H9 (cell line): ENCODE data around the gene SLC51B. TPM values are rescaled to one million over a fixed set of nuclear protein-coding genes. Genes with fewer than 3 reads are reported as not detected.
A peak's percentile ranks its signal among the peaks of the same experiment; 100 is the strongest.

Source experiments
- DNase-seq: peaks from one replicate; pipeline ENCODE4 v3.0.0-alpha.2; 2017
- H2AFZ ChIP-seq: one replicate; pipeline ENCODE4 v1.6.1; 2013; ENCODE audit warnings: mild to moderate bottlenecking, low read length, control low read depth, moderate library complexity
- H2AK5ac ChIP-seq: 2 replicates; pipeline ENCODE4 v1.6.1; 2013; ENCODE audit warnings: low read length, control low read depth, mixed read lengths; ENCODE audit not compliant: insufficient read length
- H2BK120ac ChIP-seq: one replicate; pipeline ENCODE4 v1.6.1; 2013; ENCODE audit warnings: low read depth, mild to moderate bottlenecking, low read length, control low read depth, inconsistent platforms; ENCODE audit not compliant: poor library complexity, severe bottlenecking
- H2BK12ac ChIP-seq: 2 replicates; pipeline ENCODE4 v1.6.1; 2013; ENCODE audit warnings: low read length, control low read depth, mixed read lengths, low read depth; ENCODE audit not compliant: insufficient read length
- H2BK15ac ChIP-seq: 2 replicates; pipeline ENCODE4 v1.6.1; 2013; ENCODE audit warnings: low read depth, low read length, control low read depth
- H2BK20ac ChIP-seq: one replicate; pipeline ENCODE4 v1.6.1; 2013; ENCODE audit warnings: low read depth, mild to moderate bottlenecking, low read length, control low read depth, inconsistent platforms; ENCODE audit not compliant: poor library complexity, severe bottlenecking
- H2BK5ac ChIP-seq: 2 replicates; pipeline ENCODE4 v1.6.1; 2013; ENCODE audit warnings: low read length, control low read depth, mixed read lengths; ENCODE audit not compliant: insufficient read length
- H3K14ac ChIP-seq: 2 replicates; pipeline ENCODE4 v1.6.1; 2013; ENCODE audit warnings: low read length, control low read depth; ENCODE audit not compliant: insufficient read depth
- H3K18ac ChIP-seq: 2 replicates; pipeline ENCODE4 v1.6.1; 2013; ENCODE audit warnings: low read depth, mild to moderate bottlenecking, mixed read lengths, low read length, control low read depth; ENCODE audit not compliant: insufficient read length
- H3K23ac ChIP-seq: 2 replicates; pipeline ENCODE4 v1.6.1; 2013; ENCODE audit warnings: low read length, control low read depth, mixed read lengths, low read depth; ENCODE audit not compliant: insufficient read length
- H3K23me2 ChIP-seq: 2 replicates; pipeline ENCODE4 v1.6.1; 2013; ENCODE audit warnings: low read depth, mild to moderate bottlenecking, mixed read lengths, low read length, control low read depth; ENCODE audit not compliant: insufficient read length, poor library complexity, severe bottlenecking
- H3K27ac ChIP-seq: 2 replicates; pipeline ENCODE4 v1.5.1; 2013; ENCODE audit warnings: low read length, control low read depth, mixed read lengths, low read depth; ENCODE audit not compliant: insufficient read length
- H3K27me3 ChIP-seq: 2 replicates; pipeline ENCODE4 v1.6.1; 2013; ENCODE audit warnings: low read length, control low read depth, inconsistent platforms; ENCODE audit not compliant: insufficient read depth
- H3K4ac ChIP-seq: 2 replicates; pipeline ENCODE4 v1.6.1; 2013; ENCODE audit warnings: low read depth, mild to moderate bottlenecking, control low read depth, inconsistent platforms, low read length, moderate library complexity
- H3K4me1 ChIP-seq: 2 replicates; pipeline ENCODE4 v1.6.1; 2013; ENCODE audit warnings: low read length, control low read depth, inconsistent platforms; ENCODE audit not compliant: insufficient read depth
- H3K4me2 ChIP-seq: 2 replicates; pipeline ENCODE4 v1.6.1; 2013; ENCODE audit warnings: low read length, control low read depth, mixed read lengths; ENCODE audit not compliant: insufficient read length, insufficient read depth
- H3K56ac ChIP-seq: 2 replicates; pipeline ENCODE4 v1.6.1; 2013; ENCODE audit warnings: low read depth, mild to moderate bottlenecking, mixed read lengths, low read length, control low read depth; ENCODE audit not compliant: insufficient read length
- H3K79me1 ChIP-seq: 2 replicates; pipeline ENCODE4 v1.6.1; 2013; ENCODE audit warnings: low read depth, mild to moderate bottlenecking, moderate library complexity, low read length, control low read depth, inconsistent platforms; ENCODE audit not compliant: insufficient read depth, poor library complexity, severe bottlenecking
- H3K79me2 ChIP-seq: 2 replicates; pipeline ENCODE4 v1.6.1; 2013; ENCODE audit warnings: low read length, control low read depth, inconsistent platforms; ENCODE audit not compliant: insufficient read depth
- H3K9ac ChIP-seq: 2 replicates; pipeline ENCODE4 v1.6.1; 2013; ENCODE audit warnings: low read length, control low read depth, mixed read lengths; ENCODE audit not compliant: insufficient read length; ENCODE audit errors: extremely low read depth
- H3K9me3 ChIP-seq: one replicate; pipeline ENCODE4 v1.6.1; 2013; ENCODE audit warnings: low read depth, low read length, inconsistent platforms; ENCODE audit not compliant: control insufficient read depth
- H3T11ph ChIP-seq: one replicate; pipeline ENCODE4 v1.6.1; 2013; ENCODE audit warnings: mild to moderate bottlenecking, low read length, control low read depth, inconsistent platforms
- H4K20me1 ChIP-seq: one replicate; pipeline ENCODE4 v1.6.1; 2013; ENCODE audit not compliant: control insufficient read depth, insufficient read length, insufficient read depth
- H4K5ac ChIP-seq: 2 replicates; pipeline ENCODE4 v1.6.1; 2013; ENCODE audit warnings: low read depth, mild to moderate bottlenecking, mixed read lengths, low read length, control low read depth; ENCODE audit not compliant: insufficient read length
- H4K8ac ChIP-seq: replicated peaks from 2 replicates; pipeline ENCODE4 v1.6.1; 2013; ENCODE audit warnings: low read length, control low read depth, mixed read lengths, low read depth; ENCODE audit not compliant: insufficient read length
- H4K91ac ChIP-seq: 2 replicates; pipeline ENCODE4 v1.6.1; 2013; ENCODE audit warnings: low read depth, mild to moderate bottlenecking, moderate library complexity, mixed read lengths, low read length, control low read depth; ENCODE audit not compliant: insufficient read length
- H3K27ac Mint-ChIP-seq, 3 experiments: 2 replicates in 2 of 3; 3 replicates in 1 of 3; pipeline ENCODE4 v1.8.0; 2020 to 2021; ENCODE audit warnings: mixed read lengths in 3 of 3, mild to moderate bottlenecking in 1 of 3, moderate library complexity in 1 of 3
- H3K27me3 Mint-ChIP-seq: 2 replicates; pipeline ENCODE4 v1.8.0; 2021; ENCODE audit warnings: low read depth, mild to moderate bottlenecking, moderate library complexity, mixed read lengths
- H3K36me3 Mint-ChIP-seq, 3 experiments: 2 replicates in 2 of 3; 3 replicates in 1 of 3; pipeline ENCODE4 v1.8.0; 2020 to 2021; ENCODE audit warnings: low read depth in 3 of 3, mixed read lengths in 3 of 3; ENCODE audit not compliant: insufficient read depth in 1 of 3
- H3K4me1 Mint-ChIP-seq, 2 experiments: 2 replicates each; pipeline ENCODE4 v1.8.0; 2020; ENCODE audit warnings: mixed read lengths in 2 of 2
- H3K4me3 Mint-ChIP-seq, 2 experiments: 2 replicates in 1 of 2; 3 replicates in 1 of 2; pipeline ENCODE4 v1.8.0; 2020 to 2021; ENCODE audit warnings: mild to moderate bottlenecking in 2 of 2, mixed read lengths in 2 of 2, moderate library complexity in 1 of 2
- H3K9me3 Mint-ChIP-seq, 2 experiments: 2 replicates in 1 of 2; 3 replicates in 1 of 2; pipeline ENCODE4 v1.8.0; 2020; ENCODE audit warnings: mild to moderate bottlenecking in 2 of 2, mixed read lengths in 2 of 2, moderate library complexity in 1 of 2
- CTCF ChIP-seq: fragments of 200-600 bp; sonication (generic); conservative IDR thresholded peaks from 3 replicates; pipeline ENCODE4 v1.8.0; 2021; ENCODE audit warnings: antibody characterized with exemption, mild to moderate bottlenecking
- WGBS: extraction: QIAGEN DNeasy Blood & Tissue Kit; methylation state at CpG from one replicate; pipeline ENCODE4 v1.1.7; 2013; ENCODE audit warnings: missing lambda C conversion rate, low lambda C conversion rate, mixed read lengths; ENCODE audit not compliant: insufficient read length; ENCODE audit errors: extremely low coverage; 5-methylcytosine and 5-hydroxymethylcytosine counted together
- total RNA-seq: library from RNA; stranded (reverse); gene quantifications from 2 replicates; pipeline ENCODE4 v1.2.1, GENCODE V29; 2021

SLC51B gene
- total RNA-seq, 1 experiment from 2014 or later: not detected

GRCh38 chr15:65032801-65033537, 12.2 kb upstream of the SLC51B start:
- DNase-seq: peak; percentile 94
- H3K27ac Mint-ChIP-seq: no peak overlapping the region

More at GRCh38 chr15:65032801-65033537, 12.2 kb upstream of the SLC51B start:
- Histone ChIP-seq H2AK5ac (no peak overlapping the region), H2BK120ac (no peak overlapping the region), H4K20me1 (no peaks in the 10 kb centered on the region), H2AFZ (no peak overlapping the region), H3K4me2 (no peak overlapping the region), H3T11ph (no peak overlapping the region), H3K27ac (no peak overlapping the region), H3K9me3 (no peaks in the 10 kb centered on the region), H3K18ac (no peak overlapping the region), H2BK20ac (no peak overlapping the region), H2BK12ac (no peak overlapping the region), H3K27me3 (no peaks in the 10 kb centered on the region), H4K91ac (no peak overlapping the region), H3K79me2 (no peaks in the 10 kb centered on the region), H3K9ac (no peak overlapping the region), H2BK5ac (no peak overlapping the region), H3K4me1 (no peaks in the 10 kb centered on the region; the same call in 1 of the 2 replicates), H3K14ac (no peak overlapping the region), H3K23me2 (no peaks in the 10 kb centered on the region), H3K23ac (no peak overlapping the region), H3K4ac (no peak overlapping the region), H3K56ac (no peak overlapping the region), H2BK15ac (no peak overlapping the region), H4K8ac (no peak overlapping the region), H4K5ac (no peak overlapping the region), H3K79me1 (no peaks in the 10 kb centered on the region)
- H3K27me3 Mint-ChIP-seq: peaks cover 8% of the 10 kb centered on the region; the same call in 1 of the 2 replicates
- no CpG with 5 or more reads among the region's 13 CpGs for WGBS
- H3K9me3 Mint-ChIP-seq: no peaks in the 10 kb centered on the region
- TF ChIP-seq CTCF: peak; percentile 91
- H3K36me3 Mint-ChIP-seq: no peaks in the 10 kb centered on the region; a peak in 1 of 7 replicates
- H3K4me1 Mint-ChIP-seq: peaks cover 14 to 15% of the 10 kb centered on the region in 2 experiments
- peak overlapping the region in 1 of 2 experiments; percentile 31; a peak in 1 of 5 replicates for H3K4me3 Mint-ChIP-seq
